HepG2 (cell line): ENCODE measurements around the gene KCTD5. TPM values are rescaled to one million over a fixed set of nuclear protein-coding genes. Genes with fewer than 3 reads are reported as not detected.

Experiments
- ATAC-seq: fragments of 200-7000 bp; cut with Tn5 transposase; 3 replicates; pipeline ENCODE4 v1.9.1; 2020; ENCODE audit warnings: mild to moderate bottlenecking, moderate library complexity
- BruUV-seq: library from RNA; stranded (reverse); fragments of 400-500 nt; replicated peaks from 2 replicates; lab custom pipeline; 2021; lab: Mats Ljungman, UMichigan
- CTCF ChIA-PET: fragments of 300-600 bp; formaldehyde crosslinking; extraction: SDS; loops from one replicate; lab custom pipeline; 2021; ENCODE audit warnings: low total read pairs, inconsistent platforms, low intra/inter-chr PET ratio; lab: Yijun Ruan, JAX
- POLR2A ChIA-PET: fragments of 350-600 bp; sonication (Branson Sonifier 250); formaldehyde crosslinking; loops from one replicate; lab custom pipeline; 2020; ENCODE audit warnings: antibody characterized with exemption, inconsistent platforms; lab: Yijun Ruan, JAX
- DNase-seq: peaks from one replicate; pipeline ENCODE4 v3.0.0-alpha.2; 2015; ENCODE audit warnings: low spot score
- FAIRE-seq: peaks from 3 replicates; lab custom pipeline; 2011; peaks lifted over from hg19 to GRCh38; lab: Jason Lieb, UNC
- H2AFZ ChIP-seq: one replicate; pipeline ENCODE4 v1.6.1; 2011; ENCODE audit warnings: low read length, inconsistent platforms
- H3K27ac ChIP-seq: fragments of 300-600 bp; 3 replicates; pipeline ENCODE4 v1.8.0; 2011; ENCODE audit warnings: mixed run types, mild to moderate bottlenecking, mixed read lengths, low read length, inconsistent platforms; ENCODE audit not compliant: insufficient read depth; ENCODE audit errors: extremely low read length
- H3K27me3 ChIP-seq, 2 experiments: fragments of 200-600 bp in 1 of 2; 2 replicates in 1 of 2; 3 replicates in 1 of 2; pipeline versions ENCODE4 v1.6.0 to v1.8.0; 2011; ENCODE audit warnings: low read length in 2 of 2, mild to moderate bottlenecking in 2 of 2, moderate library complexity in 2 of 2, inconsistent platforms in 1 of 2; ENCODE audit not compliant: insufficient read depth in 2 of 2, control insufficient read depth in 1 of 2
- H3K36me3 ChIP-seq, 2 experiments: fragments of 200-600 bp in 1 of 2; replicated peaks in 1 of 2; 2 replicates in 1 of 2; 3 replicates in 1 of 2; pipeline versions ENCODE4 v1.5.1 to v1.8.0; 2011; ENCODE audit warnings: low read length in 2 of 2, inconsistent platforms in 1 of 2; ENCODE audit not compliant: insufficient read depth in 2 of 2, control insufficient read depth in 1 of 2
- H3K4me1 ChIP-seq: 2 replicates; pipeline ENCODE4 v1.5.1; 2012; ENCODE audit warnings: low read length, inconsistent platforms; ENCODE audit not compliant: insufficient read depth
- H3K4me2 ChIP-seq: 2 replicates; pipeline ENCODE4 v1.6.0; 2011; ENCODE audit warnings: low read depth, low read length, inconsistent platforms
- H3K4me3 ChIP-seq, 3 experiments: fragments of 200-600 bp in 1 of 3; sonication (generic), shearing (Covaris generic) in 1 of 3; replicated peaks in 1 of 3; 2 replicates each; pipeline ENCODE4 v1.5.1; 2011 to 2016; ENCODE audit warnings: low read length in 3 of 3, inconsistent platforms in 2 of 3, low read depth in 2 of 3, mild to moderate bottlenecking in 2 of 3, control low read depth in 1 of 3, mixed read lengths in 1 of 3; ENCODE audit not compliant: insufficient read depth in 1 of 3
- H3K79me2 ChIP-seq: one replicate; pipeline ENCODE4 v1.6.1; 2011; ENCODE audit warnings: low read length, inconsistent platforms; ENCODE audit not compliant: insufficient read depth
- H3K9ac ChIP-seq: 2 replicates; pipeline ENCODE4 v1.6.0; 2011; ENCODE audit warnings: mild to moderate bottlenecking, low read depth, low read length, inconsistent platforms; ENCODE audit not compliant: insufficient read depth
- H3K9me3 ChIP-seq: 2 replicates; pipeline ENCODE4 v1.5.1; 2012; ENCODE audit warnings: mild to moderate bottlenecking, low read length
- H4K20me1 ChIP-seq: 2 replicates; pipeline ENCODE4 v1.6.0; 2011; ENCODE audit warnings: inconsistent platforms, mild to moderate bottlenecking, low read length, moderate library complexity; ENCODE audit not compliant: insufficient read depth
- CBX1 ChIP-seq: IDR thresholded peaks from one replicate; pipeline ENCODE4 v1.6.1; 2016; ENCODE audit warnings: antibody characterized with exemption, low read depth
- DPF2 ChIP-seq: sonication (generic); formaldehyde crosslinking; IDR thresholded peaks from 2 replicates; pipeline ENCODE4 v1.4.0; 2020; ENCODE audit warnings: mild to moderate bottlenecking, low read depth, missing genetic modification reagents, borderline replicate concordance
- DZIP1 ChIP-seq: sonication (generic); formaldehyde crosslinking; IDR thresholded peaks from 2 replicates; pipeline ENCODE4 v1.5.0; 2020; ENCODE audit warnings: mild to moderate bottlenecking, missing genetic modification reagents
- E2F5 ChIP-seq: sonication (generic); formaldehyde crosslinking; conservative IDR thresholded peaks from 2 replicates; pipeline ENCODE4 v1.4.0; 2020; ENCODE audit warnings: missing genetic modification reagents
- FLYWCH1 ChIP-seq: sonication (generic); formaldehyde crosslinking; IDR thresholded peaks from 2 replicates; pipeline ENCODE4 v1.8.1; 2023; ENCODE audit warnings: mild to moderate bottlenecking, missing genetic modification reagents
- HNRNPK ChIP-seq: fragments of 200-400 bp; formaldehyde crosslinking; IDR thresholded peaks from 2 replicates; pipeline ENCODE4 v1.6.1; 2018; ENCODE audit warnings: low read length, low read depth, moderate library complexity, mild to moderate bottlenecking; ENCODE audit not compliant: poor library complexity, severe bottlenecking
- KDM1A ChIP-seq: IDR thresholded peaks from 2 replicates; pipeline ENCODE4 v1.6.1; 2016; ENCODE audit warnings: missing compliant biosample characterization
- KDM3A ChIP-seq: IDR thresholded peaks from 2 replicates; pipeline ENCODE4 v1.6.1; 2018; ENCODE audit warnings: low read depth, missing compliant biosample characterization
- MEIS2 ChIP-seq: sonication (generic); formaldehyde crosslinking; IDR thresholded peaks from 2 replicates; pipeline ENCODE4 v1.9.0; 2021; ENCODE audit warnings: mild to moderate bottlenecking, missing genetic modification reagents
- PTBP1 ChIP-seq: fragments of 200-400 bp; formaldehyde crosslinking; IDR thresholded peaks from 2 replicates; pipeline ENCODE4 v1.6.1; 2018; ENCODE audit warnings: low read length, low read depth; ENCODE audit not compliant: poor library complexity, severe bottlenecking
- RORA ChIP-seq: sonication (generic); formaldehyde crosslinking; IDR thresholded peaks from 2 replicates; pipeline ENCODE4 v1.5.0; 2020; ENCODE audit warnings: mild to moderate bottlenecking, missing genetic modification reagents, moderate library complexity
- SMAD1 ChIP-seq: sonication (generic); formaldehyde crosslinking; IDR thresholded peaks from 2 replicates; pipeline ENCODE4 v1.4.0; 2020; ENCODE audit warnings: missing genetic modification reagents, low read depth, mild to moderate bottlenecking, borderline replicate concordance
- SYNCRIP ChIP-seq: fragments of 200-400 bp; formaldehyde crosslinking; IDR thresholded peaks from 2 replicates; pipeline ENCODE4 v1.6.1; 2018; ENCODE audit warnings: mild to moderate bottlenecking, low read depth, low read length; ENCODE audit not compliant: insufficient read depth
- USF2 ChIP-seq, 2 experiments: sonication (generic) in 1 of 2; formaldehyde crosslinking in 1 of 2; IDR thresholded peaks; 2 replicates each; pipeline versions ENCODE4 v1.5.1 to v1.6.1; 2011 to 2020; ENCODE audit warnings: borderline replicate concordance in 1 of 2, low read depth in 1 of 2, low read length in 1 of 2, mild to moderate bottlenecking in 1 of 2, missing genetic modification reagents in 1 of 2, moderate library complexity in 1 of 2
- ZNF124 ChIP-seq: sonication (generic); formaldehyde crosslinking; IDR thresholded peaks from 2 replicates; pipeline ENCODE4 v1.4.0; 2020; ENCODE audit warnings: missing genetic modification reagents
- ZNF768 ChIP-seq: sonication (generic); formaldehyde crosslinking; IDR thresholded peaks from 2 replicates; pipeline ENCODE4 v1.4.0; 2020; ENCODE audit warnings: missing genetic modification reagents
- WGBS: methylation state at CpG from one replicate; pipeline ENCODE4 v1.1.6; 2017; ENCODE audit warnings: low lambda C conversion rate; 5-methylcytosine and 5-hydroxymethylcytosine counted together
- in situ Hi-C: cut with HindIII; loops from 2 replicates; pipeline ENCODE4 v1.10.0; 2017; ENCODE audit warnings: low pct_unique_long_range_greater_than_20kb; ENCODE audit not compliant: extremely low pct_ligation_motif_present
- intact Hi-C: fragments of 100-400 bp; cut with micrococcal nuclease; formaldehyde crosslinking; loops from one replicate; pipeline ENCODE4 v1.10.0; 2022; ENCODE audit not compliant: unreplicated experiment
- polyA plus RNA-seq, 8 experiments: library from polyadenylated mRNA; depleted of rRNA in 3 of 8; stranded (reverse) in 7 of 8; unstranded in 1 of 8; fragments of >200 nt; fragmentation: Illumina TruSeq in 4 of 8; extraction: Trizol in 4 of 8; gene quantifications; 2 replicates each; pipeline versions ENCODE4 v1.2.1 to v1.2.3, GENCODE V29; 2011 to 2016; ENCODE audit warnings: low read depth in 4 of 8, missing spikeins in 1 of 8, mixed read lengths in 1 of 8; ENCODE audit not compliant: insufficient read depth in 1 of 8
- total RNA-seq, 5 experiments: library from RNA; depleted of rRNA; stranded (reverse); fragments of >200 nt; fragmentation: Illumina TruSeq; extraction: Trizol; gene quantifications; 2 replicates each; pipeline ENCODE4 v1.2.3, GENCODE V29; 2016; ENCODE audit warnings: low read depth in 1 of 5

KCTD5 gene
- total and polyA plus RNA-seq, 2 of the 13 experiments (the other 11 are each of a cell fraction or from before 2014, with no cell fraction given) = 25.4 to 29.8 TPM

GRCh38 chr16:2720719-2721633, 38.7 kb downstream of the KCTD5 start:
- H3K4me2 ChIP-seq = peak overlapping the region; percentile 80
- in situ Hi-C loops = no loop called here
- DNase-seq = peak; percentile 78
- no TSS peak for BruUV-seq
- H3K27me3 ChIP-seq = peaks cover 2 to 6% of the 10 kb centered on the region in 2 experiments; a peak in 3 of 5 replicates
- H3K9ac ChIP-seq = peak overlapping the region; percentile 67
- H3K79me2 ChIP-seq = no peaks in the 10 kb centered on the region
- POLR2A ChIA-PET = interaction anchor here (1.3 kb wide), 1 partner anchor 30 kb away, joined by 6 read pairs; no protein-coding TSS in a partner anchor
- 11% methylated on average over 33 of the region's 99 CpGs for WGBS
- peaks cover 27% of the 10 kb centered on the region for H3K4me1 ChIP-seq
- H3K9me3 ChIP-seq = no peaks in the 10 kb centered on the region
- peak overlapping the region; percentile 55 for H3K27ac ChIP-seq
- no peaks in the 10 kb centered on the region for H3K36me3 ChIP-seq
- H3K4me3 ChIP-seq = peak overlapping the region; percentile 68 to 80 (median 72)
- no peaks in the 10 kb centered on the region for H4K20me1 ChIP-seq
- peak; percentile 75 for ATAC-seq
- no peak for FAIRE-seq
- CTCF ChIA-PET = no interaction called here
- H2AFZ ChIP-seq = no peak overlapping the region
- intact Hi-C loops = no loop called here
- TF ChIP-seq KDM3A = no peak
- TF ChIP-seq FLYWCH1 (CRISPR knock-in tag) = no peak
- TF ChIP-seq ZNF124 = no peak
- no peak for TF ChIP-seq USF2 (IDR thresholded peaks at IDR 0.05; ENCODE audit: low read depth, low read length)
- TF ChIP-seq USF2 (CRISPR knock-in tag; IDR thresholded peaks at IDR 0.05; ENCODE audit: borderline replicate concordance) = no peak
- TF ChIP-seq PTBP1 = no peak
- no peak for TF ChIP-seq SMAD1 (CRISPR knock-in tag)
- TF ChIP-seq KDM1A (CRISPR knock-in tag) = no peak
- peak; percentile 45; the same call in 1 of the 2 replicates for TF ChIP-seq ZNF768
- TF ChIP-seq CBX1 = peak; percentile 4
- TF ChIP-seq MEIS2 = no peak
- no peak for TF ChIP-seq SYNCRIP
- TF ChIP-seq HNRNPK = peak; percentile 67
- TF ChIP-seq E2F5 (CRISPR knock-in tag) = no peak
- no peak for TF ChIP-seq DPF2 (CRISPR knock-in tag)
- TF ChIP-seq DZIP1 = 0 out of 2 replicates have a peak, but pooled peaks have one; percentile 55
- TF ChIP-seq RORA (CRISPR knock-in tag) = no peak
